H1 (cell line): ENCODE measurements around the gene PNPLA8. TPM values are rescaled to one million over a fixed set of nuclear protein-coding genes. Genes with fewer than 3 reads are reported as not detected.

Source experiments
- CTCF ChIA-PET: fragments of 300-600 bp; sonication (Branson Sonifier 250); formaldehyde crosslinking; loops from one replicate; lab custom pipeline; 2021; ENCODE audit not compliant: partially characterized antibody; lab: Charles Lee
- POLR2A ChIA-PET: fragments of 300-600 bp; sonication (Branson Sonifier 250); formaldehyde crosslinking; loops from one replicate; lab custom pipeline; 2021; ENCODE audit warnings: inconsistent platforms; ENCODE audit not compliant: partially characterized antibody; lab: Charles Lee
- DNase-seq, 2 experiments: peaks; one replicate each; pipeline versions ENCODE4 v3.0.0 to v3.0.0-alpha.2; 2010 to 2022; ENCODE audit warnings: low spot score in 2 of 2, low read depth in 1 of 2, mixed read lengths in 1 of 2
- FAIRE-seq: peaks from 2 replicates; lab custom pipeline; 2011; peaks lifted over from hg19 to GRCh38; lab: Jason Lieb, UNC
- H2AFZ ChIP-seq: 2 replicates; pipeline ENCODE4 v1.8.1; 2012; ENCODE audit warnings: low read length, inconsistent platforms
- H2AK5ac ChIP-seq: 2 replicates; pipeline ENCODE4 v1.6.1; 2013; ENCODE audit warnings: low read depth, low read length
- H2BK120ac ChIP-seq: replicated peaks from 2 replicates; pipeline ENCODE3; 2013; ENCODE audit warnings: low read depth, low read length, inconsistent platforms
- H2BK12ac ChIP-seq: 2 replicates; pipeline ENCODE4 v1.6.1; 2013; ENCODE audit warnings: low read depth, low read length
- H2BK15ac ChIP-seq: 2 replicates; pipeline ENCODE4 v1.6.1; 2013; ENCODE audit warnings: low read length
- H2BK20ac ChIP-seq: 2 replicates; pipeline ENCODE4 v1.6.1; 2013; ENCODE audit warnings: low read length
- H2BK5ac ChIP-seq: 2 replicates; pipeline ENCODE4 v1.6.1; 2013; ENCODE audit warnings: low read depth, low read length
- H3K14ac ChIP-seq: 2 replicates; pipeline ENCODE4 v1.6.1; 2013; ENCODE audit warnings: inconsistent platforms; ENCODE audit not compliant: insufficient read length
- H3K18ac ChIP-seq: 2 replicates; pipeline ENCODE4 v1.6.1; 2013; ENCODE audit warnings: low read length; ENCODE audit errors: extremely low read depth
- H3K23ac ChIP-seq: 2 replicates; pipeline ENCODE4 v1.6.1; 2013; ENCODE audit warnings: inconsistent platforms; ENCODE audit not compliant: insufficient read length
- H3K23me2 ChIP-seq: 2 replicates; pipeline ENCODE4 v1.6.1; 2013; ENCODE audit warnings: low read depth, low read length
- H3K27ac ChIP-seq: 2 replicates; pipeline ENCODE4 v1.6.1; 2011; ENCODE audit warnings: low read depth, low read length, inconsistent platforms
- H3K27me3 ChIP-seq, 4 experiments: replicated peaks in 1 of 4; 1 replicate in 1 of 4; 2 replicates in 3 of 4; pipeline versions ENCODE4 v1.6.1 to v1.8.1; 2011 to 2013; ENCODE audit warnings: low read length in 3 of 4, mild to moderate bottlenecking in 3 of 4, inconsistent platforms in 2 of 4, mixed read lengths in 2 of 4, moderate library complexity in 1 of 4; ENCODE audit not compliant: control insufficient read depth in 3 of 4, insufficient read depth in 3 of 4; ENCODE audit errors: extremely low read depth in 1 of 4
- H3K36me3 ChIP-seq, 4 experiments: 2 replicates each; pipeline versions ENCODE4 v1.6.1 to v1.8.1; 2011 to 2013; ENCODE audit warnings: mild to moderate bottlenecking in 4 of 4, low read length in 3 of 4, moderate library complexity in 2 of 4, control low read depth in 1 of 4, inconsistent platforms in 1 of 4; ENCODE audit not compliant: insufficient read depth in 4 of 4, control insufficient read depth in 2 of 4
- H3K4ac ChIP-seq: replicated peaks from 2 replicates; pipeline ENCODE3; 2013; ENCODE audit warnings: low read length, low read depth, mixed read lengths, inconsistent platforms; ENCODE audit not compliant: insufficient read length
- H3K4me1 ChIP-seq, 4 experiments: replicated peaks in 1 of 4; 1 replicate in 1 of 4; 2 replicates in 3 of 4; pipeline versions ENCODE4 v1.6.1 to v1.8.1; 2011 to 2013; ENCODE audit warnings: low read length in 3 of 4, inconsistent platforms in 2 of 4, mixed read lengths in 1 of 4; ENCODE audit not compliant: insufficient read depth in 4 of 4, control insufficient read depth in 3 of 4
- H3K4me2 ChIP-seq, 2 experiments: 2 replicates each; pipeline versions ENCODE4 v1.6.1 to v1.8.1; 2011 to 2013; ENCODE audit warnings: low read depth in 2 of 2, low read length in 2 of 2, control low read depth in 1 of 2, inconsistent platforms in 1 of 2, mild to moderate bottlenecking in 1 of 2; ENCODE audit not compliant: insufficient read depth in 1 of 2
- H3K4me3 ChIP-seq, 4 experiments: fragments of 200-600, 300-600 bp in 1 of 4; sonication (generic), shearing (Covaris generic), sonication (Bioruptor Twin) in 1 of 4; 2 replicates each; pipeline versions ENCODE4 v1.5.1 to v1.8.1; 2011 to 2016; ENCODE audit warnings: low read length in 4 of 4, low read depth in 3 of 4, control low read depth in 2 of 4, inconsistent platforms in 2 of 4, mild to moderate bottlenecking in 2 of 4, mixed read lengths in 1 of 4, moderate library complexity in 1 of 4; ENCODE audit not compliant: insufficient read depth in 2 of 4; ENCODE audit errors: extremely low read depth in 1 of 4
- H3K56ac ChIP-seq: replicated peaks from 2 replicates; pipeline ENCODE3; 2013; ENCODE audit warnings: low read depth, mild to moderate bottlenecking, mixed read lengths, low read length, inconsistent platforms; ENCODE audit not compliant: insufficient read length
- H3K79me1 ChIP-seq: 2 replicates; pipeline ENCODE4 v1.6.1; 2013; ENCODE audit warnings: low read depth, low read length, control low read depth
- H3K79me2 ChIP-seq, 2 experiments: 2 replicates each; pipeline versions ENCODE4 v1.6.1 to v1.8.1; 2012 to 2013; ENCODE audit warnings: low read length in 2 of 2, mild to moderate bottlenecking in 2 of 2, inconsistent platforms in 1 of 2; ENCODE audit not compliant: insufficient read depth in 2 of 2, control insufficient read depth in 1 of 2
- H3K9ac ChIP-seq, 4 experiments: replicated peaks in 1 of 4; 1 replicate in 1 of 4; 2 replicates in 3 of 4; pipeline versions ENCODE4 v1.6.1 to v1.8.1; 2011 to 2013; ENCODE audit warnings: low read depth in 3 of 4, low read length in 3 of 4, control low read depth in 2 of 4, mild to moderate bottlenecking in 2 of 4, moderate library complexity in 2 of 4, inconsistent platforms in 1 of 4; ENCODE audit errors: extremely low read depth in 1 of 4
- H3K9me3 ChIP-seq, 2 experiments: 2 replicates each; pipeline versions ENCODE4 v1.6.1 to v1.8.1; 2012 to 2013; ENCODE audit warnings: mild to moderate bottlenecking in 2 of 2, moderate library complexity in 2 of 2, control low read depth in 1 of 2, inconsistent platforms in 1 of 2, low read depth in 1 of 2, low read length in 1 of 2, mixed read lengths in 1 of 2; ENCODE audit not compliant: insufficient read depth in 2 of 2
- H4K20me1 ChIP-seq, 2 experiments: replicated peaks in 1 of 2; 2 replicates each; pipeline versions ENCODE3 to v1.8.1; 2011 to 2013; ENCODE audit warnings: inconsistent platforms in 2 of 2, low read length in 2 of 2, mild to moderate bottlenecking in 1 of 2; ENCODE audit not compliant: insufficient read depth in 2 of 2, control insufficient read depth in 1 of 2
- H4K5ac ChIP-seq: 2 replicates; pipeline ENCODE4 v1.6.1; 2013; ENCODE audit warnings: low read length, low read depth, mixed read lengths, inconsistent platforms; ENCODE audit not compliant: insufficient read length
- H4K8ac ChIP-seq: 2 replicates; pipeline ENCODE4 v1.8.0; 2013; ENCODE audit warnings: mild to moderate bottlenecking, moderate library complexity, low read length, inconsistent platforms; ENCODE audit not compliant: insufficient read depth; ENCODE audit errors: extremely low read depth
- H4K91ac ChIP-seq: replicated peaks from 2 replicates; pipeline ENCODE3; 2013; ENCODE audit warnings: low read length, mixed read lengths, inconsistent platforms; ENCODE audit not compliant: insufficient read length
- CTBP2 ChIP-seq: IDR thresholded peaks from 2 replicates; pipeline ENCODE4 v1.7.0; 2011; ENCODE audit warnings: borderline replicate concordance, mild to moderate bottlenecking, moderate library complexity, mixed read lengths, low read length; ENCODE audit not compliant: insufficient read depth, insufficient read length
- GABPA ChIP-seq: IDR thresholded peaks from 2 replicates; pipeline ENCODE4 v1.6.1; 2011; ENCODE audit warnings: mild to moderate bottlenecking, low read length, moderate library complexity, borderline replicate concordance; ENCODE audit not compliant: insufficient read depth
- HDAC6 ChIP-seq: IDR thresholded peaks from one replicate; pipeline ENCODE4 v1.7.1; 2012; ENCODE audit warnings: low read depth, mild to moderate bottlenecking, inconsistent platforms, low read length, moderate library complexity
- JUN ChIP-seq: IDR thresholded peaks from 2 replicates; pipeline ENCODE4 v1.6.1; 2011; ENCODE audit warnings: low read depth, mild to moderate bottlenecking, improper control_type of control experiment, low read length
- KDM4A ChIP-seq: IDR thresholded peaks from one replicate; pipeline ENCODE4 v1.7.1; 2012; ENCODE audit warnings: low read depth, mild to moderate bottlenecking, moderate library complexity, low read length, inconsistent platforms; ENCODE audit not compliant: severe bottlenecking
- NRF1 ChIP-seq: IDR thresholded peaks from 2 replicates; pipeline ENCODE4 v1.6.1; 2011; ENCODE audit warnings: mild to moderate bottlenecking, low read depth, low read length, improper control_type of control experiment
- PHF8 ChIP-seq: fragments of 200-600 bp; sonication (generic); conservative IDR thresholded peaks from 2 replicates; pipeline ENCODE4 v1.7.1; 2012; ENCODE audit warnings: low read depth, mild to moderate bottlenecking, inconsistent platforms, low read length, moderate library complexity
- SAP30 ChIP-seq: fragments of 300-600 bp; sonication (generic); IDR thresholded peaks from 2 replicates; pipeline ENCODE4 v1.7.1; 2012; ENCODE audit warnings: low read length, moderate library complexity, mild to moderate bottlenecking, inconsistent platforms; ENCODE audit not compliant: insufficient read depth, insufficient replicate concordance
- SP4 ChIP-seq: IDR thresholded peaks from 2 replicates; pipeline ENCODE4 v1.6.1; 2012; ENCODE audit warnings: low read length, inconsistent platforms
- TBP ChIP-seq: IDR thresholded peaks from 2 replicates; pipeline ENCODE4 v1.6.1; 2011; ENCODE audit warnings: low read depth, low read length, improper control_type of control experiment
- TEAD4 ChIP-seq: IDR thresholded peaks from 2 replicates; pipeline ENCODE4 v1.6.1; 2012; ENCODE audit warnings: low read depth, low read length, inconsistent platforms, mixed read lengths
- YY1 ChIP-seq: IDR thresholded peaks from 2 replicates; pipeline ENCODE4 v1.6.1; 2011; ENCODE audit warnings: low read depth, mild to moderate bottlenecking, low read length
- ZNF274 ChIP-seq: IDR thresholded peaks from 2 replicates; pipeline ENCODE4 v1.7.0; 2012; ENCODE audit warnings: low read length, borderline replicate concordance; ENCODE audit errors: extremely low read depth
- WGBS, 2 experiments: shearing (Covaris generic) in 1 of 2; methylation state at CpG; one replicate each; pipeline versions ENCODE4 v1.1.6 to v1.1.7; 2013 to 2015; ENCODE audit warnings: low lambda C conversion rate in 2 of 2, mixed read lengths in 2 of 2, inconsistent platforms in 1 of 2, low coverage in 1 of 2, missing lambda C conversion rate in 1 of 2; ENCODE audit not compliant: insufficient replicate concordance in 2 of 2, insufficient coverage in 1 of 2, insufficient read length in 1 of 2; ENCODE audit errors: extremely low coverage in 1 of 2, missing lambda C conversion rate in 1 of 2; 5-methylcytosine and 5-hydroxymethylcytosine counted together
- polyA plus RNA-seq, 7 experiments: library from polyadenylated mRNA; depleted of rRNA in 3 of 7; stranded (reverse) in 5 of 7; unstranded in 2 of 7; fragments of >200 nt in 5 of 7; fragments of 200-250 nt in 2 of 7; gene quantifications; 1 replicate in 5 of 7; 2 replicates in 1 of 7; 4 replicates in 1 of 7; pipeline versions ENCODE4 v1.2.1 to v1.2.3, GENCODE V29; 2011 to 2013; ENCODE audit warnings: missing spikeins in 2 of 7, mixed read lengths in 2 of 7
- total RNA-seq: library from RNA; stranded (reverse); fragmentation: NEBNext Ultra II Directional; extraction: Animal tissue kit (Norgen Biotek cat#: 25700); gene quantifications from 2 replicates; pipeline ENCODE4 v1.2.1, GENCODE V29; 2021
- TF ChIP-seq, protein P1 (sequence below): IDR thresholded peaks from 2 replicates; pipeline ENCODE4 v1.6.1; 2012; ENCODE audit warnings: inconsistent platforms

Gene PNPLA8
- total and polyA plus RNA-seq, 2 of the 8 experiments (the other 6 are each of a cell fraction or from before 2014, with no cell fraction given) = 3.8 to 11.2 TPM

GRCh38 chr7:108431099-108431498 lies 94.8 kb downstream of the PNPLA8 start:
- no peaks in the 10 kb centered on the region for H3K79me2 ChIP-seq
- no peak overlapping the region for H2BK5ac ChIP-seq
- no peaks in the 10 kb centered on the region for H3K4me1 ChIP-seq
- no peak overlapping the region for H2BK15ac ChIP-seq
- H3K18ac ChIP-seq = no peak overlapping the region
- no peaks in the 10 kb centered on the region for H4K20me1 ChIP-seq
- no peak overlapping the region for H3K14ac ChIP-seq
- H4K8ac ChIP-seq = no peak overlapping the region
- H3K4ac ChIP-seq = no peak overlapping the region
- H2AFZ ChIP-seq = no peak overlapping the region
- H3K27ac ChIP-seq = no peak overlapping the region
- H3K23me2 ChIP-seq = no peaks in the 10 kb centered on the region; the same call in 1 of the 2 replicates
- no peaks in the 10 kb centered on the region for H3K9me3 ChIP-seq
- H2AK5ac ChIP-seq = no peak overlapping the region
- H4K5ac ChIP-seq = no peak overlapping the region
- H3K4me3 ChIP-seq = no peak overlapping the region
- no peaks in the 10 kb centered on the region for H3K36me3 ChIP-seq
- no peak overlapping the region for H2BK12ac ChIP-seq
- H3K9ac ChIP-seq = no peak overlapping the region
- no peak overlapping the region for H4K91ac ChIP-seq
- no peaks in the 10 kb centered on the region for H3K27me3 ChIP-seq
- WGBS, 2 experiments = 91% methylated on average over 1 of the region's 1 CpG; no CpG with 5 or more reads in 1 of the 2 experiments
- H2BK120ac ChIP-seq = no peak overlapping the region
- CTCF ChIA-PET = interaction anchor here (0.7 to 1.9 kb wide), 2 partner anchors 17 to 22 kb away, joined by 3 to 11 read pairs; no protein-coding TSS in a partner anchor
- no peak overlapping the region for H2BK20ac ChIP-seq
- POLR2A ChIA-PET = interaction anchor here (0.8 kb wide), 1 partner anchor 25 kb away, joined by 4 read pairs; the partner anchor contains the start of gene NRCAM
- no peaks in the 10 kb centered on the region for H3K79me1 ChIP-seq
- no peak overlapping the region for H3K4me2 ChIP-seq
- H3K23ac ChIP-seq = no peak overlapping the region
- no peak for DNase-seq
- H3K56ac ChIP-seq = no peak overlapping the region
- no peak for FAIRE-seq
- TF ChIP-seq CTBP2 (no peak), TEAD4 (no peak), ZNF274 (no peak), PHF8 (no peak), SP4 (no peak), YY1 (no peak), TBP (no peak), GABPA (no peak), NRF1 (no peak), SAP30 (no peak), HDAC6 (no peak), KDM4A (no peak), JUN (no peak)
- TF ChIP-seq, protein P1, sequence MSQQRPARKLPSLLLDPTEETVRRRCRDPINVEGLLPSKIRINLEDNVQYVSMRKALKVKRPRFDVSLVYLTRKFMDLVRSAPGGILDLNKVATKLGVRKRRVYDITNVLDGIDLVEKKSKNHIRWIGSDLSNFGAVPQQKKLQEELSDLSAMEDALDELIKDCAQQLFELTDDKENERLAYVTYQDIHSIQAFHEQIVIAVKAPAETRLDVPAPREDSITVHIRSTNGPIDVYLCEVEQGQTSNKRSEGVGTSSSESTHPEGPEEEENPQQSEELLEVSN = no peak
